ENCODE data around the gene TWSG1. TPM values are rescaled to one million over a fixed set of nuclear protein-coding genes. Genes with fewer than 3 reads are reported as not detected.

Gene TWSG1
- polyA plus RNA-seq (2011; rRNA removed) (301 and 328 TPM in 2 replicates), polyA minus RNA-seq (2011; rRNA and poly(A)+ RNA removed) (368 and 380 TPM in 2 replicates)

DNA sequence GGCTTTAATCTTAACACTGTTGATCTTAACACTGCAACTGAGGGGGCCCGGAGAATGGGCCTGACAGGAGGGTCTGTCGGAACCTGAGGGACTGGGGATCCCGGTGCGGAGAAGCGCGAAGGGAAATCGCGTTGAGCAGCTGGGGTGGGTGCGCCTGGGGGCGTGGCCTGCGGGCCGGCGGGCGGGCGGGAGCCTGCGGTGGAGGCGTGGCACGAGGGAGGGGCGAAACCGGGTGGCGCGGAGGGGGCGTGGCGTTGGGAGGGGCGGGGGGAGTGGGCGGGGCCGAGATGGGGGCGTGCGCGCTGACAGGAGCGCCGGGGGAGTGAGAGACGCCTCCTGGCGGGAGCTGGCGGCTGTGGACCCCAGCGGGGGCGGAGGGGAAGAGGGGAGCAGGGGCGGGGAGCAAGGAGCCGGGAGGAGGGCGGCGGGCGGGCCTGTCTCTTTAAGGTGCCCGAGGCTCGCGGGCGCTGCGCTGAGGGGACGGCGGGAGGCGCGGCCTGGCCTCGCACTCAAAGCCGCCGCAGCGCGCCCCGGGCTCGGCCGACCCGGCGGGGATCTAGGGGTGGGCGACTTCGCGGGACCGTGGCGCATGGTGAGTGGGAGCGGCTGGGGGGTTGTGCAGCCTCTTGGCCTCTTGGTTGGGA is at the start of gene TWSG1:
TSS of gene TWSG1 (plus strand) at position 445 of the 644 bp plus-strand sequence. CDS start 2,457 bp downstream, outside the sequence.
- DNase-seq (ENCODE audit: low read depth, low spot score) = peak; percentile 91
- POLR2A ChIA-PET = interaction anchor here (0.5 to 2.0 kb wide), 14 partner anchors 10 to 598 kb away, joined by 3 to 14 read pairs (median 4); no protein-coding TSS in a partner anchor
- Histone ChIP-seq H3K27me3 (ENCODE audit: control insufficient read depth, insufficient read depth, low read length) (no peaks in the 10 kb centered on the region), H3K4me3 (ENCODE audit: low read depth, low read length) (peak within 1 kb of the TSS; percentile 68), H3K9me3 (ENCODE audit: control insufficient read depth, insufficient read depth, low read length) (peaks cover 4% of the 10 kb centered on the region; the same call in 1 of the 2 replicates), H3K27ac (ENCODE audit: low read depth, low read length) (peak within 1 kb of the TSS; percentile 83)
- CTCF ChIA-PET = interaction anchor here (0.5 to 1.6 kb wide), 9 partner anchors 11 to 178 kb away, joined by 3 to 7 read pairs (median 4); no protein-coding TSS in a partner anchor
- TF ChIP-seq, protein P1, sequence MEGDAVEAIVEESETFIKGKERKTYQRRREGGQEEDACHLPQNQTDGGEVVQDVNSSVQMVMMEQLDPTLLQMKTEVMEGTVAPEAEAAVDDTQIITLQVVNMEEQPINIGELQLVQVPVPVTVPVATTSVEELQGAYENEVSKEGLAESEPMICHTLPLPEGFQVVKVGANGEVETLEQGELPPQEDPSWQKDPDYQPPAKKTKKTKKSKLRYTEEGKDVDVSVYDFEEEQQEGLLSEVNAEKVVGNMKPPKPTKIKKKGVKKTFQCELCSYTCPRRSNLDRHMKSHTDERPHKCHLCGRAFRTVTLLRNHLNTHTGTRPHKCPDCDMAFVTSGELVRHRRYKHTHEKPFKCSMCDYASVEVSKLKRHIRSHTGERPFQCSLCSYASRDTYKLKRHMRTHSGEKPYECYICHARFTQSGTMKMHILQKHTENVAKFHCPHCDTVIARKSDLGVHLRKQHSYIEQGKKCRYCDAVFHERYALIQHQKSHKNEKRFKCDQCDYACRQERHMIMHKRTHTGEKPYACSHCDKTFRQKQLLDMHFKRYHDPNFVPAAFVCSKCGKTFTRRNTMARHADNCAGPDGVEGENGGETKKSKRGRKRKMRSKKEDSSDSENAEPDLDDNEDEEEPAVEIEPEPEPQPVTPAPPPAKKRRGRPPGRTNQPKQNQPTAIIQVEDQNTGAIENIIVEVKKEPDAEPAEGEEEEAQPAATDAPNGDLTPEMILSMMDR (IDR thresholded peaks at IDR 0.05; ENCODE audit: low read depth, low read length) = peak; percentile 32; the same call in 1 of the 2 replicates

DNA sequence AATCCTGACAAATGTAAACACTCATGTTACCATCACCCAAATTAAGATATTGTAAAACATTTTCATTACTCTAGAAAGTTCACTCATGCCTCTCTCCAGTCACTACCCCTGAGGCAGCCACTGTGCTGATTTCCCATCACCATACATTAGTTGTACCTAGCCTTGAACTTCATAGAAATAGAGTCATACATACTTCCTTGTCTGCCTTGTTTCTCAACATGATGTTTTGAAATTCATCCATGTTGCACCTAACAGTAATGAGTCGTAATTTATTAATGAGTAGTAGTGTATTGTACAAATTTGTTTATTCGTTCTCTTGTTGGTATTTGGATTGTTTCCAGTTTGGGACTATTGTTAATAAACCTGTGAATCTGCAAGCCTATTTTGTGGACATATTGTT is 49.0 kb upstream of the TWSG1 start:
- no peak for DNase-seq (ENCODE audit: low read depth, low spot score)
- CTCF ChIA-PET = interaction anchor here (0.6 kb wide), 1 partner anchor 48 kb away, joined by 4 read pairs; no protein-coding TSS in a partner anchor
- Histone ChIP-seq H3K27me3 (ENCODE audit: control insufficient read depth, insufficient read depth, low read length) (no peaks in the 10 kb centered on the region), H3K27ac (ENCODE audit: low read depth, low read length) (no peak overlapping the region), H3K9me3 (ENCODE audit: control insufficient read depth, insufficient read depth, low read length) (peaks cover 4% of the 10 kb centered on the region; the same call in 1 of the 2 replicates), H3K4me3 (ENCODE audit: low read depth, low read length) (no peak overlapping the region)
- TF ChIP-seq, protein P1 (IDR thresholded peaks at IDR 0.05; ENCODE audit: low read depth, low read length) = no peak
- POLR2A ChIA-PET = no interaction called here

DNA sequence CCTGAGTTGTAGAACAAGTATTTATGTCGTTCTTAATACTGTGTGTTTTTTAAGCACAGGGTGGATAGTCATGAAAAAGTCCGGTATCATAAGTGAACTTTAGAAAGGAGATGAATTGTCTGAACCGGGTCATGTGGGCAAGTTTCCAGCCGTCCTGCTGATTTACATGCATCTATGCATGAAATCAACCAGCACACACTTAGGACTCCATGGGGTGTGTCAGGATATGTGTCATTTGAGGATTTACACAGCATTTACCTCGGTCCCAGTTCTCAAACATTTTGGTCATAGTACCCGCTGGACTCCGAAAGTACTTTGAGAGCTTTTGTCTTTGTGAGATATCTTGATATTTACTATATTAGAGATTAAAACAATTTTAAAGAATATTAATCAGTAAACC is 47.5 kb upstream of the TWSG1 start:
- ChIA-PET CTCF (interaction anchor here (0.6 kb wide), 1 partner anchor 47 kb away, joined by 6 read pairs; the partner anchor contains the start of gene TWSG1), POLR2A (no interaction called here)
- H3K27ac ChIP-seq (ENCODE audit: low read depth, low read length) = no peak overlapping the region
- DNase-seq (ENCODE audit: low read depth, low spot score) = no peak
- H3K27me3 ChIP-seq (ENCODE audit: control insufficient read depth, insufficient read depth, low read length) = no peaks in the 10 kb centered on the region
- TF ChIP-seq, protein P1 (IDR thresholded peaks at IDR 0.05; ENCODE audit: low read depth, low read length) = no peak
- H3K4me3 ChIP-seq (ENCODE audit: low read depth, low read length) = no peak overlapping the region
- H3K9me3 ChIP-seq (ENCODE audit: control insufficient read depth, insufficient read depth, low read length) = peaks cover 4% of the 10 kb centered on the region; the same call in 1 of the 2 replicates

DNA sequence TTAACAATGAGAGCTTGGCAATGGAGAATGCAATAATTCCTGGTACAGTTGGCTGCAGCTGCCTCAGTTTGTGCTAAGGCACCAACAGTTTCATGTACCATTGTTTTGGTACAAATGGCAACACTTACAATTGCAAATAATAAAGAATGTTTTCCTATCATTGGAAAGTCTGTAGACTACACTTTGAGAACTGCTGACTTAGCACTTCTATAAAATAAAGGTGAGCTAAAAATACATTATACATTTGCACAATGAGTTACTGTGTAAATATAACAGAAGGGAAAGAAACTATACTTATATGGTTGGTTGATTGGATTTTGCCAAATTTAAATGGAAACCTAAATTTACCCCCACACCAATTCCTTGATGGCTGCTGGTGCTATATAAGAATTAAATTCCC is 44.9 kb upstream of the TWSG1 start:
- Histone ChIP-seq H3K4me3 (ENCODE audit: low read depth, low read length) (no peak overlapping the region), H3K27me3 (ENCODE audit: control insufficient read depth, insufficient read depth, low read length) (no peaks in the 10 kb centered on the region), H3K27ac (ENCODE audit: low read depth, low read length) (peak overlapping the region; percentile 71), H3K9me3 (ENCODE audit: control insufficient read depth, insufficient read depth, low read length) (peaks cover 9% of the 10 kb centered on the region)
- CTCF ChIA-PET = interaction anchor here (1.0 kb wide), 1 partner anchor 286 kb away, joined by 4 read pairs; no protein-coding TSS in a partner anchor
- no peak for DNase-seq (ENCODE audit: low read depth, low spot score)
- TF ChIP-seq, protein P1 (IDR thresholded peaks at IDR 0.05; ENCODE audit: low read depth, low read length) = no peak
- POLR2A ChIA-PET = interaction anchor here (1.0 to 1.4 kb wide), 3 partner anchors 32 to 59 kb away, joined by 4 to 6 read pairs (median 5); partner anchors contain the start of gene TWSG1

DNA sequence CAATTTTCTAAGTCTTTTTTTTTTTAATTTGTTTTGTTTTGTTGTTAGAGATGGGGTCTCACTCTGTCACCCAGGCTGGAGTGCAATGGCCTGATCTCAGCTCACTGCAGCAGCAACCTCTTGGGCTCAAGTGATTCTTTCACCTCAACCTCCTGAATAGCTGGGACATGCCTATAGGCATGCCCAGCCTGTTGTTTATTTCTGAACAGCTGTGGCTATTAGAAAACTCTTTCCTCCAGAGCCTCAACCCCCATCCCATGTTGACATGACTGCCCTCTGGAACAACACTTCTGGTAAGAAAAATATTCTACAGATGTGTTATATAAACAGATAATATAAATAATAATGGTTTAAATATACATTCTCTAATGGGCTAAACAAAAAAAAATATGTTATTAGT is 44.4 kb upstream of the TWSG1 start:
- TF ChIP-seq, protein P1 (IDR thresholded peaks at IDR 0.05; ENCODE audit: low read depth, low read length) = no peak
- DNase-seq (ENCODE audit: low read depth, low spot score) = peak; percentile 63
- no peaks in the 10 kb centered on the region for H3K27me3 ChIP-seq (ENCODE audit: control insufficient read depth, insufficient read depth, low read length)
- H3K9me3 ChIP-seq (ENCODE audit: control insufficient read depth, insufficient read depth, low read length) = peaks cover 5% of the 10 kb centered on the region
- H3K27ac ChIP-seq (ENCODE audit: low read depth, low read length) = peak overlapping the region; percentile 71
- POLR2A ChIA-PET = interaction anchor here (1.0 to 1.4 kb wide), 3 partner anchors 31 to 59 kb away, joined by 4 to 6 read pairs (median 5); partner anchors contain the start of gene TWSG1
- CTCF ChIA-PET = interaction anchor here (1.0 kb wide), 1 partner anchor 285 kb away, joined by 4 read pairs; no protein-coding TSS in a partner anchor
- no peak overlapping the region for H3K4me3 ChIP-seq (ENCODE audit: low read depth, low read length)
